T-helper 1 cell treated with Interleukin-12 subunit alpha and Interleukin-12 subunit beta and Interleukin-4 antibody, amounts not matched to agents 30 ng/mL and 1 ng/mL, for 36 hours (primary cell): ENCODE results near the gene PRPF8. TPM values are rescaled to one million over a fixed set of nuclear protein-coding genes. Genes with fewer than 3 reads are reported as not detected.

Experiments used
- intact Hi-C: fragments of 100-400 bp; cut with micrococcal nuclease; formaldehyde crosslinking; loops from one replicate; pipeline ENCODE4 v1.15.1; 2024
- total RNA-seq: library from RNA; stranded (reverse); gene quantifications from 2 replicates; pipeline ENCODE4 v1.2.3, GENCODE V29; 2022

The PRPF8 gene
- total RNA-seq, 1 donor from 2014 or later, result 375 TPM

DNA sequence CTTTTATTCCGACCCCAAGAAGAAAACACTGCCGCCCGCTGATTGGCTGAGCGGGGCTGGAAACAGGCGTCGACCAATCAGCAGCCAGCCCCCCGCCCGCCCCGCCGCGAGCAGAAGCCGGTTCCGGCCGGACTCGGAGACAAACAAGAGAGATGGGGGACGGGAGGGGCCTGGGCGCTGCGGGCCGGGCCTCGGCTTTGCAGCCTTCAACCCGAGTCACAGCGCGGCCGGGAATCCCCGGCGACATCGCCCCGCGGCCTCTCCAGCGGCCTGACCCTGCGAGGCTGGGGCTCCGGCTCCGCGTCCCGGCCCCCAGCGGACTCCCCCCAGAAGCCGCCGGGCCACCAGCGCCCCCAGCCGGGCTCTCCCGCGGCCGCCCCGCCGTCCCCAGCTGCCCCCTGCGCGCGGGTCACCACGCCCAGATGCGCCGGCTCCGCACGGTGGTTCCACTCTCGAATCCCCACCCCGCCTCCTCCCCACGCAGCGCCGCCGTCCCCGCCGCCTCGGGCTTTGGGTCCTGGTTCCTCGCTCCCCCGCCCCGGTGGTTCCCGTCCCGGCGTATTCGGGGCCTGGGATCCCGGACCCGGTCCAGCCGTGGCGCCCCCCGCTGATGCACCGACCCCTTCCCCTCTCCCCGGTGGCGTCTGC lies 55.7 kb downstream of the PRPF8 start:
- intact Hi-C loops, result loop anchor here (1.0 to 5.0 kb wide), 8 partner anchors 20 to 372 kb away; partner anchors contain the start of genes CRK, INPP5K, PITPNA and PRPF8

DNA sequence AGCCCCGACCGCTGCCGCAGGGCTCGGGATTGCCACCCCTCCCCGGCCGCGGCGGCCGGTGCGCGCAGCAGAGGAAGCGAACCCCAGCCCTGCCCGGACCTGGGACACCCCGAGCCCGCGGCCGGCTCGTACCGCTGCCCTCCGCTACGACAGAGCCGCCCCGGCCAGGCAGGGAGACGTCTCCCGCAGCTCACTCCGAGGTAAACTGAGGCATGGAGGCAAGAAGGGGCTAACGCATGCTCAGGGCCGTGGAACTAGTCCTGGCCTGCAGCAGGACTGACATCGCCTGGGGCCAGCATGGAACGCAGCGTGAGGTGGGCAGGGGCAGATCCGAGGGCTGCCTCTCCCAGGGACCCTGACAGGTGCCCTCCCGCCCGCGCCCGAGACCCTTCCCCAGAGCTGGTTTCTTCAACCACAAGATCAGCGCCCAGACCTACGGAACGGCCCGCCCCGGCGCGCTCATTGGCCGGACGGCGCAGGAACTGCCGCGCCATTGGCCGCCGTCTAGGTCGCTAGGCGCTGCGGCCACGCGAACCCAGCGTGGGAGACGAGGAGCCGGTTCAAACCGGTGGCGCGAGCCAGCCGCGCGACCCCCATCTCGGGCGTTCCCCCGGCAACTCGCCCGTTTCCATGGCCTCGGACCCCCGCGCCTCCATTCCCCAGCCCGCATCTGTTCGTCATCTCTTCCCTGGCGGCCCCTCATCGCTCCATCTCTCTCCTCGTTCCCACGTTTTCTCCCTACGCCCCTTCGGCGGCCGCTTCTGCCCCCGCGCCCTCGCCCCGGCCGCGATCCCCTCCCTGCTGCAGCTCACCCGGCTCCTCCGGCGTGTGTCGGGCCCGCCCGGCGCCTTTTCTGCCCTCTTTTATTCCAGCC lies 56.4 kb downstream of the PRPF8 start, which contains the start of gene SLC43A2:
Gene SLC43A2, minus strand, starts transcription at position 853 of the 874 bp plus-strand sequence. CDS start 960 bp downstream, outside the sequence.
- intact Hi-C loops, result loop anchor here (1.0 to 5.0 kb wide), 8 partner anchors 21 to 371 kb away; partner anchors contain the start of genes CRK, INPP5K, PITPNA and PRPF8

DNA sequence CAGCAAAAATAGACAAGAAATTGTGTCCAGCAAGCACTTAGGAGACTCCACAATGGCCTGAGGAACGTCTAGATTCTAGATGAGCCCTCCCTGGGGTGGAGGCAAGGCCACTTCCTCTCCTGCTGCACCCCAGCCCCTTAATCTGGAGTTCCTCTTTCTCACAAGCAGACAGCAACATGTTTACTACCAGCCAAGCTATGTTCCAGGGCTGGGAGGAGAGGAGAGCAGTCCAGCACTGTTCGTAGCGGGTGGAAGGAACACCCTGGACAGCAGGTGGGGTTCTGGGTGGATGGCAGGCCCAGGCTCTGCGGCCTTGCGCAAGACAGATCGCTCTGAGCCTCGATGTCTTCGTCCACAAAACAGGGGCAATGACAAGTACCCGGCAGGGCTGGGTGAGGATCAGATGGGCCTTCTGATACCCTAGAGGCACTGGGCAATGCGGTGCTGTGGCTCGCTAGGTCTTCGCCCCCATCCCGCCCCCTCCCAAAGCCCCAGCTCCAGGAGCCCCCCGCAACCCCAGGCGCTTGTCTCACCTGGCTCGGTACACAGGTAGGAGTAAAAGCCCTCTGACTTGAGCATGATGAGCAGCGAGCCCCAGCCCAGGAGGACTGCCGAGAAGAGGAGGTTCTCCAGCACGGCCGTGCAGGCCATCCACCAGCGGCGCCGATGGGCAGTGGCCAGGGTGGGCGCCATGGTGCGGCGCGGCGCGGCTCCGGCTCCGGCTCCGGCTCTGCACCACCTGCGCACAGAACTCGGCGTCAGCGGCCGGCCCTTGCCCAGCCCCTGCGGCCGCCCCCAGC lies 57.3 kb downstream of the PRPF8 start:
- intact Hi-C loops, result loop anchor here (5.0 kb wide), 2 partner anchors 350 to 370 kb away; partner anchors contain the start of gene TRARG1

DNA sequence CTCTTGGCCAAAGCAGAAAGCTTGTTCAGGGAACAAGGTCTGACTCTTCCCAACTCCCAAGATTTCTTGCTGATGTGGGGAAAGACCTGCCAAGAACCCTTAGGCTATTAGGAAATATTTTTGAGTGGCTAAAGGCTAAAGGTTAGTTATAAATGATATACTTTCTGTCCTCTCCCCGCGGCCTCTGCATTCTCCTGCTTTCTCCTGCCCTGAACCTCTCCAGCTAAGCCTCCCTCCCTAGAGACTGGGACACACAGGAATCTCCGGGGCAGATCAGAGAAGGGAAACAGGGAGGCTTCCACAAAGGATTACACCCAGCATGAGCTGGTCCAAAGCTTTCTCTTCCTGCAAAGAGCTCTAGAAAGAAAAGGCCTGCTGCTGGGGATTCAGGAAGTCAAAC lies 58.3 kb downstream of the PRPF8 start:
- intact Hi-C loops, result loop anchor here (5.0 kb wide), 2 partner anchors 349 to 369 kb away; partner anchors contain the start of gene TRARG1

DNA sequence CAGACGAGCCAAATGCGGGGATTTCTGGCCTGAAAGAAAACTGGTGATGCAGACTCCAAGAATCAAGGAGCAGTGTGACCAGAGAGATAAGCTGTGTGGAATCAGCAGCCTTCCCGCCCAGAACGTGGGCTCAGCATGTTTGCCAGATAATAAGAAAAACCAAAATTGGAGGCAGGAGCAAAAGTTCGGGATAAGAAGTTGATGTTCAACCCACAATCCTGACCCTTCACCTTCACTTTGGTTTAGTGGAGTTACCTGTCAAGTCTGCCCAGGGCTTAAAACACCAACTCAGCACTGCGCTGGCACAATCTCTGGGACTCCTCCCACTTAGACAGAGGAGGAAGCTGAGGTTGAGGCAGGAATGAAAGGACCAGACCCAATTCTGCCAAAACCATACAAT lies 59.1 kb downstream of the PRPF8 start:
- intact Hi-C loops, result loop anchor here (5.0 kb wide), 2 partner anchors 348 to 368 kb away; partner anchors contain the start of gene TRARG1

DNA sequence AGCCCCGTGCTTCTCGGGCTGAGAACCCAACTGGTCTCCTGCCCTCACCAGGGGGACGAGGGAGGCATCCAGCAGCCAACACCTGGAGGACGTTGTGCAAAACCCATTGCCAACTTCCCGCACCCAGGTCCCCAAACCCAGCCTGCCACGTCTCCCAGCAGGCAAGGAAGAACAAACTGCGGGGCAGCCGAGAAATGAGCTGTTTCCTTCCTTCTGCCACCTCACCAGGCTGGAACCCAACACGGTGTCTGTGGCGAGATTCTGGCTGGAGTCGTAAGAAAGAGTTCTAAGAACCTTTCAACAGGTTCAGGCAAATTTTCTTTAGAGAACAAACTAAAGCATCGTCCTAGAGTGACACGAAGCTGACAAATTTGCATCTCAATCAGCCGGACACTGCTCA lies 59.6 kb downstream of the PRPF8 start:
- intact Hi-C loops, result loop anchor here (5.0 kb wide), 2 partner anchors 348 to 368 kb away; partner anchors contain the start of gene TRARG1

DNA sequence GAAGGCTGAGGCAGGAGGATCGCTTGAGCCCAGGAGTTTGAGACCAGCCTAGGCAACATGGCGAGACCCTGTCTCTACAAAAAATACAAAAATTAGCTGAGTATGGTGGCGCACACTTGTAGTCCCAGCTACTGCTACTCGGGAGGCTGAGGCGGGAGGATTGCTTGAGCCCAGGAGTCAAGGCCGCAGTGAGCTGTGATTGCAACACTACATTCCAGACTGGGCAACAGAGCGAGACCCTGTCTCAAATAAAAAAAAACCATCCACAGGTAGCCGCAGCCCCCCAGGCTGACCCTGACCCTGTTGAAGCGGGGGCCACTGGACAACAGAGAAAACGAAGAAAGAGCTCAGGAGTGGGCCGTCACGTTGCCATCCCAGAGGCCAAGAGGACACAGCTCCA lies 60.0 kb downstream of the PRPF8 start:
- intact Hi-C loops, result loop anchor here (5.0 kb wide), 2 partner anchors 347 to 367 kb away; partner anchors contain the start of gene TRARG1

DNA sequence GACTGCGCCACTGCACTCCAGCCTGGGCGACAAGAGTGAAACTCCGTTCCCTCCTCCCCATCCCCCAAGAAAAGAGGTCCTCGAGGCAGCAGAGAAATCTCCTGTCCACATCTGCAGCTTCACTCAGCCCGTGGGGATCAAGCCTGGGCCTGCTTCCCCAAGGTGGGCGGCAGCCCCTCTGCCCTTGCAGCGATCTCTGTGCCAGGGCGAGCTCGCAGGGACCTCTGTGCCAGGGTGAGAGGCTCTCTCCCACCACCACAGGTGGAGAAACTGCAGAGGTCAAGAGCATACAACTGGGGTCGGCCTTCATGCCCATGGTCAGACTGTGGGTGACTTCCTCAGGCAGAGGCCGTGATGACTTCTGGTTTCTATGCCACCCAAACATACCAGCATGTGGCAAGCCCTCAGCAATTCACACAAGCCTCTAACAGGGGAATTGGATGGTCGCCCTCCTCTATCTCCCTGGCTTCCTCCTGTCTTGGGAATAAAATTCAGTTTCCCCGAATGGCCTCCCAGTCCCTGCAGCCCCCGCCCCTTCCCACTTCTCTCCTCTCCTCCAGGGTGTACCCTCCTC lies 61.5 kb downstream of the PRPF8 start:
- intact Hi-C loops, result no loop called here

DNA sequence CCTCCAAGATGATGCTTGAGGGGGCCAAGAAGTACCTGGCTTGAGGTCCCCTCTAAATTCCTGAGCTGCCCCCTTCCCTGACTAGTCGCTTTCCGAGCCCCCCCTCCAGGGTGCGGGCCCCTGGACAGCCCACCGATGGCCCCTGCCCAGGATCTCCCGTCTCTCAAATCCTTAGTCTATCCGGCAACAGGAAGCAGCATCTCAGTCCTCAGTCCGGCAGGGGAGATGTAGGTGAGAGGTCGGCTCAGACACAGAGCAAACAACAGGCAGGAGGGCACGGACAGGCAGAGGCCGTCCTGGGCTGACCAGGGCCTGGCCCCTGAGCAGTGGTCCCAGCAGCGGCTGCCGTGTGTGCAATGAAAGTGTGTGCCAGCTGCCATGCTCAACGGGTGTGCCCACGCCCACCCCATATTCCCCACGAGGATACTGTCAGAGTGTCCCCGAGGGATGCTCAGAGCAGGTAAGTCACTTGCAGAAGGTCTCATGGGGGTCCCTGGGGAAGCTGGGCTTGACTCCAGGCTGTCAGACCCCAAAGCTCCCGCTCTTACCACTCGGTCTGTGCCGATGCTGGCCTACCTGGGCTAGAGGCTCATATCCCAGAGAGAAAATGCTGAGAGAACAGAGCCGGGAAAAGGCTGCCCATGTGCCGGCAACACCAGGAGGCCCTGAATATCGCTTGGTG lies 63.3 kb downstream of the PRPF8 start:
- intact Hi-C loops, result no loop called here

DNA sequence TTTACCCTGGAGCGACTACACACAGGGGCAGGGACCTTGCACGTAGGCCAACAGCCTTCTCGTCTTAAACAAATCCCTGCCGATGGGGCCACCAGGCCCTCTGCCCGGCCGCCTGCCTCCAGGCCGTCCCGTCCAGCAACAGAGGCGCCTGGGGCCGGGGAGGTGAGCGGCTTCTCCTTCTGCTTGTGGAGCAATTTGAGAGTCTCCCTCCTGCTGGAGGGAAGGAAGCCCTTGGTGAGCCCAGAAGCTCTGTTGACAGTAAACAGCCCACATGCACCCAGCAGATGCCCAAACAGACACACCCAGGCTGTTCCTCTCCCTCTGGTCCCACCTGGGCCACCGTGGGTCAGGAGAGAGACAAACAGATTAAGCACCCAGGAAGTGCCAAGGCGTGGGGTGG lies 64.2 kb downstream of the PRPF8 start:
- intact Hi-C loops, result no loop called here

DNA sequence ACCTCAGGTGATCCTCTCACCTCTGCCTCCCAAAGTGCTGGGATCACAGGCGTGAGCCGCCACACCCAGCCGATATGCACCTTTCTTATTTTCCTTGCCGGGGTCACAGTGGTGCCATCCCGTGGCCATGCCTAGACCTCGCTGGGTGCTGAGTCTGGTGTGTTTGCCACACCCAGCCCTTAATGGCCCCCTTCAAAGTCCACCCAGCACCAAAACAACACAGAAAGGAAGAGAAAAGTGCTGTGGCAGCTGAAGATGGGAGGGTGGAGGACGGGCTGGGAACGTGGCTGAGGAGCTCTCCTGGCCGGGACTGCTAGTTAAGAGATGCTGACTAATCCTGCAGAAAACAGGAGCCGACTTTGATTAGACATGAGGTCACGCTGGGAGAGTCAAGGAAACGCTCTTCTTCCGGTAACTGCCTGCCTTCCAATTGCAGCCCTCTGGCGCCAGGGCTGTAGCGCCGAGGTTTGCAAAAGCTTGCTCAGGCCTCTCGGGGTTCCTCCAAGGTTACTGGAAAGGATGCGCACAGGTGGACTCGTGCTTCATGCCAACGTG lies 67.0 kb downstream of the PRPF8 start:
- intact Hi-C loops, result no loop called here

DNA sequence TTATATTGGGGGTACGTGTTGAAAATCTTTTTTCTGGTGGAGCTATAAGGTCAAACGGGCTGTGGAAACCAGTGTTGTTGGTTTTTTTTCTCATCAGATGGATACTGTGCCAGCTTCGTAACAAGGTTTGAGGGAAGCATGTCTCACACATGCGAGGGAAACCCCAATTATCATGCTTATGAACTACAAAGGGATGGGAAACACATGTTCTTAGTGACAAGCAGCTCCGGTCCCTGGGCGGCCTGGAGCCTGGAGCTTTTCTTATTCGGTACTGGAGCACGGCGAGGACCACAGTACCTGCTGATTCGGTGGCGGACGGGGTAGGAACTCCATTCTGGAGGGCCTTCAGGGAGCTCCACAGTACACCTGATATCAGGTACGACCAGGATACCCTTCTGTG lies 68.6 kb downstream of the PRPF8 start:
- intact Hi-C loops, result no loop called here

DNA sequence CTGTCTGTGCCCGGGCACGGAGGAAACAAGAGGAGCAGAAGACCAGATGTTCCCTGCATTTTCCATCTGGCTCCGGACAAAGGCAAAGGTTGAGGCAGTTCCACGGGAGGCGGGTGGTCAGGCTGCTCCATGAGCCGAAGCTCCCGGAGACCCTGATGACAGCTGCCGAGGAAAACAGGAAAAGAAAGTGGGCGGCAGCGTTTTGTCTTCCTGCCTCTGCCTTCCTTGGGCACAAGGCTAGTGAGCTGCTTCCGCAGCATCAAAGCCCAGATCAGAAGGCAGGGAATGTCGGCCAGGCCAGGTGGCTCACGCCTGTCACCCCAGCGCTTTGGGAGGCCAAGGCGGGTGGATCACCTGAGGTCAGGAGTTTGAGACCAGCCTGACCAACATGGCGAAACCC lies 72.3 kb downstream of the PRPF8 start:
- intact Hi-C loops, result no loop called here

DNA sequence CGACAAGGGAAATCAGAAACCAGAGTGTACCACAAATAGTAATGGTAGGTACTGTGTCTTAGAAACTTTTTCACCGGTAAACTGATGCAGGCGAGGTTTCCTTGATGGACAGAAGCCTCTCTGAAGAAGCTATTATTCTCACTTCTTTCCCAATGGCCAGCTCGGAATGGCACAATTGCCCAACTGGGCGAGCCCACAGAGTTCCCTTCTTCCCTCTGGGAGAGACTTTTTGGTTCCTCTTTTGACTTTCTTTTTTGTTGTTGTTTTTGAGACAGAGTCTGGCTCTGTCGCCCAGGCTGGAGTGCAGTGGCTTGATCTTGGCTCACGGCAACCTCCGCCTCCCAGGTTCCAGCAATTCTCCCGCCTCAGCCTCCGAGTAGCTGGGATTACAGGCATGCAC lies 73.0 kb downstream of the PRPF8 start:
- intact Hi-C loops, result no loop called here

DNA sequence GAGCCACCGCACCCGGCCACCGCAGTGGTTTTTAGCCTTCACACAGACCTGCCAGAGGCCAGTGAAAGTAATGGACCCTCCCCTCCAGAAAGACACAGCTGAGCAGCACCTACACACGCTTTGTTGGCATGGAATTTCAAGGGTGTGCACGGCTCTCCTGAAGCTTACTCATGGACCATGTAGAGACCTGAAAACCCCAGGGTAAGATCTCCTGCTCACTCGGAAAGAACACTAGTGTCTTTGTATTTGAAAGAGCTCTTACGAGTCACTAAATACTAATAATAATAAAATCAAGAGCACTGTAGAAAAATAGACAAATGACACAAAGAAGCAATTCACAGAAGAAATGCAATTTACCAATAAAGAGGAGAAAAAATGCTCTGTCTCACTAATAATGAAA lies 76.0 kb downstream of the PRPF8 start:
- intact Hi-C loops, result no loop called here

DNA sequence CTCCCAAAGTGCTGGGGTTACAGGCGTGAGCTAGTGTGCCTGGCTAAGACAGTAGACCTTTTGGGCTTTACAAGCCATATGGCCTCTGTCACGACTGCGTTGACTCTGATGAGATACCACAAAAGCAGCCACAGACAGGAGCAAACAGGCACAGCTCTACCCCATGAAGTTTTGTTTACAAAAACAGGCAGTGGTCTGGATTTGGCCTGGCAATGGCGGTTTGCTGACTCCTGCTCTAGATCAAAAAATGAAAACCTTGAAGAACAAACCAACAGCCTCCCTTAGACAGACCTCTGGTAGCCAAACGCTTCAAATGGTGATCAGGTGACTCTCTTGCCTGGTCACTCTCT lies 76.7 kb downstream of the PRPF8 start:
- intact Hi-C loops, result no loop called here

DNA sequence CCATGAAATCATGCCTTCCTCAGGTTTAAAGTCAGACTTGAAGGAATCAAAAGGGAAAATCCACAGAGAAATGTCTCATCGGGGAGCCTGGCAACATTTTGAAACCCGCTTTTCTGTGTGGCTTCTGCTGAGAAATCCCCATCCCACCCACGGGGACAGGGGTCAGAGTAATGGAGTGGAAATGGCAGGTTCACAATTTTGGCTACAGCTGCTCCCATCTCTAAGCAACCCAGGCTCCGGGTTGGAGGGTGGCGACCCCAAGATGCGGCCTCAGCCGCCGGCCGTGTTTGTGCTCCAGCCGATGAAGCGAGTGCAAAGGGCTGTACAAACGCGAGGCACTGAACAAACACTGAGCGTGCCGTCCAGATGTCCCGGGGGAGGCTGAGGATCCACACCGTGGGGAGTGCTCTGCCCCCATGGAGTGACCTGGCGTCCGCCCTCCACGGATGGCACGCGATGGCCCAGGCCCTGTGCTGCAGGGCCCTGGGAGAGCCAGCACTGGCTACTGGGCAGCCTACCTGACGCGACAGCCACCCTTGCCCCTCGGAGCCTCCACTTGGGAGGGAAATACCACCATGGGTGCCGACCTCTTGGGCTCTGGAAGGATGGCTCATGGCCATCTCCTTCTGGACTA lies 78.2 kb downstream of the PRPF8 start:
- intact Hi-C loops, result no loop called here

DNA sequence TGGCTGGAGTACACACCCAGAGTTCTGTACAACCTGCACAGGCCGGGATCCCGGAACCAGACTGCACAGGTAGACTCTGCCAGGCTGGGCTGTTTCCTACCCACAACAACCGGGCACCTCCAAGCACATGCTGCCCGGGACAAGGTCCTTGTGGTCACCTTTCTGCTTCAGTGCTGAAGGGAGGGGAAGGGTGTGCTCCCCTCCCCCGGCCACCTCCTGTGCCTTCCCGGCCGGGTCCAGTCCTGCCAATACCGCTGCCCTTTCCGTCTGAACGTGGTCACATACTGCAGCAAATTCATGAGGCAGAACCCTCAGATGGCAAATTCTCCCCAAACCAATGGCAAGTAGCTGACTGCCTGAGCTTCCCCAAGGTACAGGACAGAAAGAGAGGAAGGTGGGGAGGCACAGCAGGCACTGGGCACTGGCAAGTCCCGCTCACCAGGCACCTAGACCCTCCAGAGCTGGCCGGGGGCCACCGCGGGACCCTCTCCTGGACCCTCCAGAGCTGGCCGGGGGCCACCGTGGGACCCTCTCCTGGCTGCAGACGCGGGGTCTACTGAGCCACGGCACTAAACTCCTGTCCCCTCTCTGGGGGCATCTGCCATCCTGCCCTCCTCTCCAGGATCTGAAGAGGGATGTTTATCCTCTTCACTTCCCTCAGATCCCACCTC lies 78.9 kb downstream of the PRPF8 start:
- intact Hi-C loops, result no loop called here
